Measurements from ENCODE around the gene BIRC6. TPM values are rescaled to one million over a fixed set of nuclear protein-coding genes. Genes with fewer than 3 reads are reported as not detected.
A peak's percentile ranks its signal among the peaks of the same experiment; 100 is the strongest.

BIRC6 gene
- total RNA-seq, 2 experiments from 2014 or later = 59.7 to 60.9 TPM

DNA sequence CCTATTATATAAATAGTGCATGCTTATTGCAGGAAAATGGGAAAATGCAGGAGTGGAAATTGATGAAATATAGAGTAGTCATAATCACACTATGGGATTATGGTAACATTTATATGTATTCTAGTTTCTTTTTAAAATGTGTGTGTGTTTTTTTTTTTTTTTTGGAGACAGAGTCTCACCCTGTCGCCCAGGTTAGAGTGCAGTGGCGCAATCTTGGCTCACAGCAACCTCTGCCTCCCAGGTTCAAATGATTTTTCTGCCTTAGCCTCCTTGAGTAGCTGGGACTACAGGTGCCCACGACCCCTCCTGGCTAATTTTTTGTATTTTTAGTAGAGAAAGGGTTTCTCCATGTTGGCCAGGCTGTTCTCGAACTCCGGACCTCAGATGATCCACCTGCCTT is 47.0 kb downstream of the BIRC6 start:
- H3K27ac Mint-ChIP-seq = no peak overlapping the region
- no peaks in the 10 kb centered on the region for H3K9me3 Mint-ChIP-seq
- H3K4me1 Mint-ChIP-seq = peaks cover 14% of the 10 kb centered on the region
- no peaks in the 10 kb centered on the region for H3K27me3 Mint-ChIP-seq
- DNase-seq = no peak
- H3K4me3 Mint-ChIP-seq = no peak overlapping the region
- peaks cover 11% of the 10 kb centered on the region for H3K36me3 Mint-ChIP-seq

GRCh38 chr2:32404691-32405090 is 47.9 kb downstream of the BIRC6 start:
- peaks cover 14% of the 10 kb centered on the region for H3K4me1 Mint-ChIP-seq
- H3K9me3 Mint-ChIP-seq = no peaks in the 10 kb centered on the region
- no peak for DNase-seq
- H3K27me3 Mint-ChIP-seq = no peaks in the 10 kb centered on the region
- H3K36me3 Mint-ChIP-seq = peaks cover 11% of the 10 kb centered on the region
- H3K4me3 Mint-ChIP-seq = no peak overlapping the region
- no peak overlapping the region for H3K27ac Mint-ChIP-seq

GRCh38 chr2:32416519-32416918 is 59.7 kb downstream of the BIRC6 start:
- DNase-seq = no peak
- Mint-ChIP-seq H3K9me3 (no peaks in the 10 kb centered on the region), H3K36me3 (peaks cover 18% of the 10 kb centered on the region), H3K27ac (no peak overlapping the region), H3K4me1 (peaks cover 13% of the 10 kb centered on the region), H3K4me3 (no peak overlapping the region), H3K27me3 (no peaks in the 10 kb centered on the region)

GRCh38 chr2:32417659-32418058 is 60.8 kb downstream of the BIRC6 start:
- no peak overlapping the region for H3K27ac Mint-ChIP-seq
- H3K4me3 Mint-ChIP-seq = no peak overlapping the region
- H3K9me3 Mint-ChIP-seq = no peaks in the 10 kb centered on the region
- DNase-seq = no peak
- peaks cover 20% of the 10 kb centered on the region for H3K36me3 Mint-ChIP-seq
- H3K4me1 Mint-ChIP-seq = peaks cover 21% of the 10 kb centered on the region
- H3K27me3 Mint-ChIP-seq = no peaks in the 10 kb centered on the region

DNA sequence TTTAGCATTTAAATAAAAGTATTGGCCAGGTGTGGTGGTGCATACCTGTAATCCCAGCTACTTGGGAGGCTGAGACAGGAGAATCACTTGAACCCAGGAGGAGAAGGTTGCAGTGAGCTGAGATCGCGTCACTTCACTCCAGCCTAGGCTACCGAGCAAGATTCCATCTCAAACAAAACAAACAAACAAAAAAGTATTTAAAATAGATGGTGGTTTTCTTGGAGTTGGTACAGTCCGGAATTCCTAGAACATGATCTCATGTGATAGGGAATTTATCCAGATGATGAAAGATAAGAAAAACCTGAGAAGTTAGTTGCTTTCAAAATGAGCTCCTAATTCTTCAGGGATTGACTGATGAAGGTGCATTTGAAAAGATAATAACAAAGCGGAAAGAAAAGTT is 62.0 kb downstream of the BIRC6 start:
- Mint-ChIP-seq H3K4me3 (no peak overlapping the region), H3K27me3 (no peaks in the 10 kb centered on the region), H3K9me3 (no peaks in the 10 kb centered on the region), H3K4me1 (peaks cover 25% of the 10 kb centered on the region), H3K27ac (no peak overlapping the region), H3K36me3 (peaks cover 25% of the 10 kb centered on the region)
- no peak for DNase-seq

GRCh38 chr2:32422133-32422532 is 65.3 kb downstream of the BIRC6 start:
- H3K4me3 Mint-ChIP-seq = no peak overlapping the region
- H3K4me1 Mint-ChIP-seq = peaks cover 49% of the 10 kb centered on the region
- no peaks in the 10 kb centered on the region for H3K27me3 Mint-ChIP-seq
- no peak overlapping the region for H3K27ac Mint-ChIP-seq
- peaks cover 34% of the 10 kb centered on the region for H3K36me3 Mint-ChIP-seq
- no peak for DNase-seq
- H3K9me3 Mint-ChIP-seq = no peaks in the 10 kb centered on the region

DNA sequence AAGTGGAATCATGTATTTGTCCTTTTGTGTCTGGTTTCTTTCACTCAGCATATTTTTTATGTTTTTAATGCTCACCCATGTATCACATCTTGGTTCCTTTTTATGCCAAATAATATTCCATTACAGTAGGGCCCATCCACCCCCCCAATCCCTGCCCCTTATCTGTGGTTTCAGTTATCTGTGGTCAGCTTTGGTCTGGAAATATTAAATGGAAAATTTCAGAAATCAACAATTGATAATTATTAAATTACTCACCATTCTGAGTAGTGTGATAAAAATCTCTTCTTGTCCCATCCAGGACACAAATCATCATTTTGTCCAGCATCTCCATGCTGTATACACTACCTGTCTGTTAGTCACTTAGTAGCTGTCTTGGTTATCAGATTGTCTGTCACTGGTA is 66.7 kb downstream of the BIRC6 start:
- DNase-seq = no peak
- H3K27ac Mint-ChIP-seq = no peak overlapping the region
- peaks cover 34% of the 10 kb centered on the region for H3K36me3 Mint-ChIP-seq
- peaks cover 56% of the 10 kb centered on the region for H3K4me1 Mint-ChIP-seq
- H3K9me3 Mint-ChIP-seq = no peaks in the 10 kb centered on the region
- H3K4me3 Mint-ChIP-seq = no peak overlapping the region
- no peaks in the 10 kb centered on the region for H3K27me3 Mint-ChIP-seq

DNA sequence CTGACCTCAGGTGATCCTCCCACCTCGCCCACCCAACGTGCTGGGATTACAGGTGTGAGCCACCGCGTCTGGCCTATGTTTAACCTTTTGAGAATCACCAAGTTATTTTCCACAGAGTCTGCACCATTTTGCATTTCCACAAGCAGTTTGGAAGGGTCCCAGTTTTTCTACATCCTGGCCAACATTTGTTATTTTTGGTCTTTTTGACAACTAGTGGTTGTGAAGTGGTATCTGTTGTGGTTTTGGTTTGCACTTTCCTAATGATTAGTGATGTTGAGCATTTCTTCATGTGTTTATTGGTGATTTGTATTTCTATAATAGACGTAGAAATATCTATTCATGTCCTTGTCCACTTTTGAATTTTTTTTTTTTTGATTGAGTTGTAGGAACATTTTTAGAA is 67.9 kb downstream of the BIRC6 start:
- H3K36me3 Mint-ChIP-seq = peaks cover 32% of the 10 kb centered on the region
- DNase-seq = no peak
- peak overlapping the region; percentile 17 for H3K27ac Mint-ChIP-seq
- H3K9me3 Mint-ChIP-seq = no peaks in the 10 kb centered on the region
- H3K4me1 Mint-ChIP-seq = peaks cover 54% of the 10 kb centered on the region
- H3K4me3 Mint-ChIP-seq = no peak overlapping the region
- H3K27me3 Mint-ChIP-seq = no peaks in the 10 kb centered on the region

- H3K4me3 Mint-ChIP-seq = no peak overlapping the region
- H3K4me1 Mint-ChIP-seq = peaks cover 50% of the 10 kb centered on the region
- peak overlapping the region; percentile 30 for H3K27ac Mint-ChIP-seq
- H3K9me3 Mint-ChIP-seq = no peaks in the 10 kb centered on the region
- no peaks in the 10 kb centered on the region for H3K27me3 Mint-ChIP-seq
- no peak for DNase-seq
- H3K36me3 Mint-ChIP-seq = peaks cover 27% of the 10 kb centered on the region
Observed at GRCh38 chr2:32425719-32426141, 68.9 kb downstream of the BIRC6 start.

- no peak overlapping the region for H3K27ac Mint-ChIP-seq
- no peaks in the 10 kb centered on the region for H3K9me3 Mint-ChIP-seq
- no peaks in the 10 kb centered on the region for H3K27me3 Mint-ChIP-seq
- no peak for DNase-seq
- H3K36me3 Mint-ChIP-seq = peaks cover 25% of the 10 kb centered on the region
- H3K4me3 Mint-ChIP-seq = no peak overlapping the region
- peaks cover 36% of the 10 kb centered on the region for H3K4me1 Mint-ChIP-seq
Observed at GRCh38 chr2:32427672-32428610, 71.1 kb downstream of the BIRC6 start.

GRCh38 chr2:32430804-32431203 is 74.0 kb downstream of the BIRC6 start:
- no peak overlapping the region for H3K4me3 Mint-ChIP-seq
- H3K36me3 Mint-ChIP-seq = peaks cover 8% of the 10 kb centered on the region
- DNase-seq = no peak
- no peaks in the 10 kb centered on the region for H3K9me3 Mint-ChIP-seq
- H3K27ac Mint-ChIP-seq = no peak overlapping the region
- no peaks in the 10 kb centered on the region for H3K27me3 Mint-ChIP-seq
- H3K4me1 Mint-ChIP-seq = peaks cover 19% of the 10 kb centered on the region

GRCh38 chr2:32436150-32436549 is 79.3 kb downstream of the BIRC6 start:
- no peak overlapping the region for H3K27ac Mint-ChIP-seq
- H3K4me3 Mint-ChIP-seq = no peak overlapping the region
- no peaks in the 10 kb centered on the region for H3K9me3 Mint-ChIP-seq
- no peaks in the 10 kb centered on the region for H3K4me1 Mint-ChIP-seq
- no peak for DNase-seq
- peaks cover 23% of the 10 kb centered on the region for H3K36me3 Mint-ChIP-seq
- H3K27me3 Mint-ChIP-seq = no peaks in the 10 kb centered on the region

- no peaks in the 10 kb centered on the region for H3K27me3 Mint-ChIP-seq
- no peaks in the 10 kb centered on the region for H3K4me1 Mint-ChIP-seq
- no peak overlapping the region for H3K27ac Mint-ChIP-seq
- no peak overlapping the region for H3K4me3 Mint-ChIP-seq
- no peaks in the 10 kb centered on the region for H3K9me3 Mint-ChIP-seq
- H3K36me3 Mint-ChIP-seq = peaks cover 23% of the 10 kb centered on the region
- DNase-seq = no peak
Observed at GRCh38 chr2:32442020-32442467, 85.2 kb downstream of the BIRC6 start.

DNA sequence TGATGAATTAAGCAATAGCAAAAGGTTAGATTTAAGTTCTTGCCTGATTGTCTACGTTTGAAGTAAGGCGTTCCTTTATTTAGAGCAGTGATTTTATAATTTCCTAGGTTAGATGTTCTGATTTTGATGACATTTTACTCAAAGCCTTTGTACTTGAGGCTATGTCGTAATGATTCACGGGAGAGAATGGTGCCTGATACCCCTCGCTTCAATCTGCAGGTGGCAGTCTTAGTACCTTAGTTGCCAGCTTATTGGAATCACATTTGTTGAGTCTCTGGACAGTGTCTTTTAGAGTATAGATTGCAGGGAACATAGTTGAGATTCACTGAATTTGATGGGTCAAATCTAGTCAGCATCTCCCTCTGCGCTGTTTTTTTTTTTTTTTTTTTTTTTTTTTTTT is 89.5 kb downstream of the BIRC6 start:
- DNase-seq = no peak
- no peaks in the 10 kb centered on the region for H3K27me3 Mint-ChIP-seq
- peaks cover 15% of the 10 kb centered on the region for H3K36me3 Mint-ChIP-seq
- no peak overlapping the region for H3K27ac Mint-ChIP-seq
- no peak overlapping the region for H3K4me3 Mint-ChIP-seq
- H3K4me1 Mint-ChIP-seq = no peaks in the 10 kb centered on the region
- no peaks in the 10 kb centered on the region for H3K9me3 Mint-ChIP-seq

DNA sequence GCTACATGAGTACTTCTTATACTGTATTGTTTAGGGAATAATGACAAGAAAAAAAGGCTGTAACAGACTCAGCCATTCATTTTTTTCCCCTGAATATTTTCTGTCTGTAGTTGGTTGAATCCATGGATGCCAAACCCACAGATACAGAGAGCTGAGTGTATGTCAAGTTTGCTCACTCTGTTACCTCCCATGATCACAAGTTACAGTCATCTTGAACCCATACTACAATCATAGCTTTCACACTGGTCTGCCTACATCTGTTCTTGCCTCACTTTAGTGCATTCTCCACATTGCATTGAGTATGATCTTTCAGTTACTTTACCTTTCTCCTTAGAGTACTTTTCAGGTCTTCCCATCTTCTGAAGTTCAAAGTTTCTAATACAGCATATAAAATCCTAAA is 94.0 kb downstream of the BIRC6 start:
- H3K27me3 Mint-ChIP-seq = no peaks in the 10 kb centered on the region
- H3K9me3 Mint-ChIP-seq = no peaks in the 10 kb centered on the region
- no peak overlapping the region for H3K4me3 Mint-ChIP-seq

More for the DNA sequence above, 94.0 kb downstream of the BIRC6 start:
- H3K27ac Mint-ChIP-seq = no peak overlapping the region
- H3K4me1 Mint-ChIP-seq = no peaks in the 10 kb centered on the region
- DNase-seq = no peak
- peaks cover 18% of the 10 kb centered on the region for H3K36me3 Mint-ChIP-seq

Measured in activated naive CD8-positive, alpha-beta T cell treated with anti-CD3 and anti-CD28 coated beads for 36 hours (primary cell).